DND-41 (cell line): ENCODE measurements around the gene PRKAR1A.

ENCODE experiments used
- CTCF ChIP-seq: IDR thresholded peaks from 2 replicates; pipeline ENCODE4 v1.5.1; 2012; ENCODE audit warnings: borderline replicate concordance, low read length, moderate library complexity, mild to moderate bottlenecking; ENCODE audit not compliant: poor library complexity, severe bottlenecking; ENCODE audit errors: extremely low read depth
- EZH2 ChIP-seq: IDR thresholded peaks from 3 replicates; pipeline ENCODE4 v1.6.1; 2012; ENCODE audit warnings: borderline replicate concordance, low read depth, mild to moderate bottlenecking, moderate library complexity, low read length, inconsistent platforms; ENCODE audit not compliant: severe bottlenecking

GRCh38 chr17:68542698-68543463 lies 30.7 kb downstream of the PRKAR1A start:
- TF ChIP-seq CTCF (no peak), EZH2 (no peak)
